Measurements from ENCODE around the gene SERF2. TPM values are rescaled to one million over a fixed set of nuclear protein-coding genes. Genes with fewer than 3 reads are reported as not detected.
A peak's percentile ranks its signal among the peaks of the same experiment; 100 is the strongest.

Gene SERF2
- total and polyA plus RNA-seq, 7 donors = 471 to 1,648 (median 1,023) TPM

DNA sequence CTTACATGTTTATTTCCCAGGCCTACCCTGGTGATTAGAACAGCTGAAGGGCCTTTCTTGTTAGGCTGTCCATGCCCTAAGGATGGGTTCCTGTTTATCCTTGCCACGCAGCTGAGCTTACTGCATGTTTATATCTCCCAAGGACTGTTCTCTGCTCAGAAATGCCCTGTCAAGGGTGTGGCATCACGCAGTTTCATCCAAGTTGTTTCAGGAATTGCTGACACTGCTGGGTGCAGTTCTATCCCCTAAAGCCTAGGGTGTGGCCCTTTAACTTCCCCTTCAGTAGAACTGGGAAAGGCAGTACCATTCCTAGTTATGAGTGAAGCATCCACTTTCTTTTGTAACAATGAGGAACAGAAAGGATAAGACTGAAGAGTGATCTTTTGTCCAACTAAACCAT is 20.3 kb upstream of the SERF2 start:
- 61 to 77% (median 73%) methylated on average over 2 of the region's 2 CpGs for WGBS, 3 donors
- DNase-seq = no peak
- no peaks in the 10 kb centered on the region for H3K27me3 ChIP-seq (ENCODE audit: insufficient read depth in 3 of 3, low read length in 2 of 3)
- H3K27ac ChIP-seq = no peak overlapping the region
- no peaks in the 10 kb centered on the region for H3K4me1 ChIP-seq
- no peaks in the 10 kb centered on the region for H3K9me3 ChIP-seq
- no peak for TF ChIP-seq CTCF (IDR thresholded peaks at IDR 0.05)
- no peak overlapping the region for H3K4me3 ChIP-seq
- intact Hi-C loops (cut with DNase I) = no loop called here
- H3K36me3 ChIP-seq (ENCODE audit: insufficient read depth in 1 of 2, low read depth in 1 of 2) = peaks cover 11 to 75% of the 10 kb centered on the region in 2 donors
- ATAC-seq = no peak

DNA sequence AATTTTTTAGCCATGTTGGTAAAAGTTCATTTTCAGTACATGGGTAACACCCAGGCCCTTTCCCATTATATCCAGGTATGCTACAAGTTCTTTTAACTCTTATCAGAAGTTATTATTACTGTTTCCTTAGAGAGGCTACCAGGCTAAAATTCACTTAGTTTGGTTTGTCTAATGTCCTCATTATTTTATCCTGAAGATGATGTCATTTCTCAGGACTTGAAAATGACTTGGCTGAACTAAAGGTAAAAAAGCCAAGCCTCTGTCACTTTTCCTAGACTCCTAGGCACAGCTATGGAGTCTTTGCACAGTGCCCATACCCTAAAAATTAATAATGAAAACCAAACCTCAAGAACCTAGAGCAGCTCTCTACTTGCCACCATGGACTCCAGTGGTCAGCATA is 19.5 kb upstream of the SERF2 start:
- Histone ChIP-seq H3K36me3 (ENCODE audit: insufficient read depth in 1 of 2, low read depth in 1 of 2) (peaks cover 11 to 67% of the 10 kb centered on the region in 2 donors), H3K4me3 (no peak overlapping the region), H3K27ac (no peak overlapping the region), H3K4me1 (no peaks in the 10 kb centered on the region), H3K27me3 (ENCODE audit: insufficient read depth in 3 of 3, low read length in 2 of 3) (no peaks in the 10 kb centered on the region), H3K9me3 (no peaks in the 10 kb centered on the region)
- DNase-seq = no peak
- ATAC-seq = no peak
- TF ChIP-seq CTCF (IDR thresholded peaks at IDR 0.05) = no peak
- intact Hi-C loops (cut with DNase I) = no loop called here

DNA sequence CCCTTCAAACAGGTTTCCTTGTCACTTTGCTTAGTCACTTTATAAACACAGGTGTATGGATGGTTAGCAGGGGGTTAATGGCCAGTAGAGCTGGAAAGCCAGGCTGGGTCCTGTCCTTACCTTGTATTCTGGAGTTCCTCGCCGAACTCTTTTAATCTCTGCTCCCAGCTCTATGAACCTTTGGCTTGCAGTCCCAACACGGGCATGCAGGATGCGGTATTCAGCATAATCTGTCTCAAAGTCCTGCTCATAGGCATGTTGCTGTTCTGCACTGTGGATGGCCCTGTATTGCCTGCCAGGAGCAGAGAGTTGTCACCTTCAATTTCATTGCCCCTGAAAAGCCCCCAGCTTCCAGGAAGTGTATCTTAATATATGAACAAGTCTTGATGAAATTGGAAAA is 18.1 kb upstream of the SERF2 start:
- H3K4me3 ChIP-seq = no peak overlapping the region
- peaks cover 5 to 52% of the 10 kb centered on the region in 2 donors for H3K36me3 ChIP-seq (ENCODE audit: insufficient read depth in 1 of 2, low read depth in 1 of 2)
- peak overlapping the region; percentile 9 for H3K27ac ChIP-seq
- intact Hi-C loops (cut with DNase I) = no loop called here
- TF ChIP-seq CTCF (IDR thresholded peaks at IDR 0.05) = no peak
- H3K27me3 ChIP-seq (ENCODE audit: insufficient read depth in 3 of 3, low read length in 2 of 3) = no peaks in the 10 kb centered on the region
- no peak for ATAC-seq
- no peaks in the 10 kb centered on the region for H3K9me3 ChIP-seq
- 56 to 65% (median 59%) methylated on average over 4 of the region's 4 CpGs for WGBS, 3 donors
- no peak for DNase-seq
- H3K4me1 ChIP-seq = peaks cover 4% of the 10 kb centered on the region

- peaks cover 4% of the 10 kb centered on the region for H3K4me1 ChIP-seq
- H3K27ac ChIP-seq = peak overlapping the region; percentile 74
- DNase-seq = peak; percentile 33 to 66
- peak; percentile 18 for TF ChIP-seq CTCF (IDR thresholded peaks at IDR 0.05)
- WGBS, 3 donors = 95 to 100% (median 95%) methylated on average over 1 of the region's 1 CpG
- H3K4me3 ChIP-seq = no peak overlapping the region
- peaks cover 5 to 38% of the 10 kb centered on the region in 2 donors for H3K36me3 ChIP-seq (ENCODE audit: insufficient read depth in 1 of 2, low read depth in 1 of 2)
- no peaks in the 10 kb centered on the region for H3K27me3 ChIP-seq (ENCODE audit: insufficient read depth in 3 of 3, low read length in 2 of 3)
- intact Hi-C loops (cut with DNase I) = no loop called here
- peak; percentile 50 to 67 (median 59) for ATAC-seq
- H3K9me3 ChIP-seq = no peaks in the 10 kb centered on the region
Observed at GRCh38 chr15:43775411-43775965, 16.6 kb upstream of the SERF2 start.

- Histone ChIP-seq H3K27ac (peak overlapping the region; percentile 74), H3K4me3 (peak overlapping the region; percentile 78), H3K4me1 (peaks cover 4% of the 10 kb centered on the region), H3K9me3 (no peaks in the 10 kb centered on the region), H3K27me3 (ENCODE audit: insufficient read depth in 3 of 3, low read length in 2 of 3) (no peaks in the 10 kb centered on the region), H3K36me3 (ENCODE audit: insufficient read depth in 1 of 2, low read depth in 1 of 2) (peaks cover 5 to 31% of the 10 kb centered on the region in 2 donors)
- TF ChIP-seq CTCF (IDR thresholded peaks at IDR 0.05) = no peak
- DNase-seq = peak in 1 of 2 donors; percentile 18
- WGBS, 3 donors = 38 to 44% (median 44%) methylated on average over 35 of the region's 35 CpGs
- ATAC-seq = peak; percentile 6 to 28 (median 14)
- intact Hi-C loops (cut with DNase I) = no loop called here
Observed at GRCh38 chr15:43776101-43776717, 15.9 kb upstream of the SERF2 start.
